CD4-positive, alpha-beta T cell treated with Interleukin-15 for 4 hours (primary cell): ENCODE results near the gene DCST2.
A peak's percentile ranks its signal among the peaks of the same experiment; 100 is the strongest.

Experiments
- DNase-seq: peaks from one replicate; pipeline ENCODE4 v3.0.0-alpha.2; 2020; ENCODE audit warnings: low spot score

Gene DCST2

GRCh38 chr1:155026588-155026987 is 7.0 kb downstream of the DCST2 start:
- no peak for DNase-seq

- no peak for DNase-seq
These were observed 7.4 kb downstream of the DCST2 start for GRCh38 chr1:155026154-155026553.

DNA sequence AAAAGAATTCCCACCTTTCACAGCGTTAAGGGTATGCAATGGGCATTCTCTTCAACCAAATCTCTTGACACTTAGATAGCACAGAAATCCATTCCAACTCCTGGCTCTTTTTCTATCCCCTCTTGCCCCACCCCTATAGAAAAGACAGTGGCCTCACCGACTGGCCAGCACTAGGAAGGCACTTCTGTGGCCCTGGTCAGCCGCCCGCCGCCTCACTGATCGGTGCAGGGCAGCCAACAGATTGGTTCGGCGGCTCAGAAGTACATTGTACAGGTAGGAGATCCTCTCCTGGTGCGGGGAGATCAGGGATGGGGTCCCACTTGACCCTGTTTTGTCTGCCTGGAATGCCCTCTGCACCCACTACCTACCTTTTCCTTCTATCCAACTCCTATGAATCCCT is 9.3 kb downstream of the DCST2 start:
- DNase-seq = no peak

- DNase-seq = no peak
These were observed 10.0 kb downstream of the DCST2 start for GRCh38 chr1:155023627-155024026.

DNA sequence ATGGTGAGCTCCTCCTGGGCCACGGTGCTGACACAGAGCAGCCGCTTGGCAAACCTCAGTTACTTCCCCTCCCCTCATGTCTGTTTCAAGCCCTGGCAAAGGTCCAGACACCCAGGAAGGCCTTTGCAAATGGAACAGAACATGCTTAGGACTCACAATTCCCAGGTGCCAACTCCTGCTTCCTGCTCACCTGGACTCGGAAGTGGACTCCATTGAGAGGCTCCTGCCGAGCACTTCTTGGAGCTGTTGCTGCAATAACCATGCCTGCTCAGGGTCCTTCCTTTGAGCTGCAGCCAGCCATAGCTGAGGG is 10.7 kb downstream of the DCST2 start:
- DNase-seq = no peak

- no peak for DNase-seq
These were observed 11.2 kb downstream of the DCST2 start for GRCh38 chr1:155022136-155022926.

GRCh38 chr1:155019377-155020245 is 14.0 kb downstream of the DCST2 start:
- DNase-seq = no peak

DNA sequence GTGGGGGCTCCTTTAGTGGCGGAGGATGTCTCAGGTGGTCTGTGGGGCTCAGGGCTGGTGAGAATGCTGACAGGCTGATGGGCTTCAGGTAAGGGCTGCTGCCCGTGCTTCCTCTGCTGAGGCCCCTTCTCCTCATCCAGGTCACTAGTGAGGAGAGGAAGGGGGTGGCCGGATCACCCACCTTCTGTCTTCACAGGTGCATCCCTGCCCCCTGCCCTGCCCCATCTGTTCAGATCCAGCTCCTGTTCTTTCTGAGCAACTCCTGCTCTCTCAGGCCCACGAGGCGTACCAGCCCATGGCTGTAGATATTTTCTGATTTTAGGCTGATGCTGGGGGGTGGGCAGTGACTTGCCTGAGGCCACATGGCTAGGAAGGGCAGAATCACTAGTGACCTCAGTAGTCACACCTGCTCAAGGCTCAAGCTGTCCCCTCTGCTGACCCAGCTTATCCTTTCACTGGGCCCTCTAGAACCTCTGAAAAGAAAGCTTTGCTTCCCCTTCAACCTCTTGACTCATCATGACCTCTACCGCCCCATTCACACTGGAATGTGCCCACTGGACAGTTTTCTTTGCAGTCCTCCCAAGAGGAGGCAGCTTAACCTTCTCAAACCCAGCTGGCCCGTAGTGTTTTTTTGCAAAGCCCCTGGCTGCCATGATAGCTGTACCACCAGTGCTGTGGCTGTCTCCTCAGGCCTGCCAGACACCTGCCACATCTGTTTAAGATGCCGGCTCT is 14.8 kb downstream of the DCST2 start:
- no peak for DNase-seq

DNA sequence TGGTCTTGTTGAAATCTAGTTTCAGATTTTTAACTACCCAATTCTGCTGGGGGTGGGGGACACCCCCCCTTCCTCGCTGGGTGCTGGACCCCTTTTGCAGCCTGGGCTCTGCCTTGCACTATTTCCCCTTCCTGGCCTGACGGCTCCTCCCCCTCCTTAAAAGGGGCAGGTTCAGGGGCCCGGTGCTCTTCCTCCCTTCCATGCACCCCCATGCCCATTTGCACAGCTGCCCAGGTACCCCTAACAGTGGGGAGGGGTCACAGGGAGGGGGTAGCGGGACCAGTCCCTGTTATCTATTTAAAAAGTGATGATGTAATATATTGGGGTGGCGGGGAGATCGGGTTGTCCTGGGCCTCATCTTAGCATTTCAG is 15.7 kb downstream of the DCST2 start:
- no peak for DNase-seq

GRCh38 chr1:155017041-155017945 is 16.3 kb downstream of the DCST2 start:
- peak; percentile 91 for DNase-seq

- DNase-seq = no peak
These were observed 17.2 kb downstream of the DCST2 start for GRCh38 chr1:155016231-155016831.

DNA sequence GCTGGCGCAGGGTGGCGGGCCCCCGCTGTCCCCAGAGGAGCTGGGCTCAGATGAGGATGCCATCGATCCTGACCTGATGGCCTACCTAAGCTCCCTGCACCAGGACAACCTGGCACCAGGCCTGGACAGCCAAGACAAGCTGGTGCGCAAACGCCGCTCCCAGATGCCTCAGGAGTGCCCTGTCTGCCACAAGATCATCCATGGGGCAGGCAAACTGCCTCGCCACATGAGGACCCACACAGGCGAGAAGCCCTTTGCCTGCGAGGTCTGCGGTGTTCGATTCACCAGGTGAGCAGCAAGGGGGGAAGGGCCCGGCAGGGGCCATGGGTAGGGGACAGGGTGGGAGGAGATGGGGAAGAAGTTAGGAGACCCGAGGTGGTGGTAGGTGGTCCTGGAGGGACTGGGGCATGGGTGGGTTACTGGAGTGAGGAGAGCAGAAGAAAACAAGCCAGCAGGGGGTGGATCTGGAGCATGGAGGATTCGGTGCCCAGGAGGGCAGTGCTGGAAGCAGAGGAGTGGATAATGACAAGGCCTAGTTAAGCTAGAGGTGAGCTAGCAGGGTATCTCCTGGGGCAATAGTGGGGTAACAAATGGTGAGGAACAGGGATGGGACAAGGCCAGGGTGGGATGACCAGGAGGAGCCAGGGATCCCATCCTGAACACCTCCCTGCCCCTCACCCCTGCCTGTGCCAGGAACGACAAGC is 17.9 kb downstream of the DCST2 start:
- no peak for DNase-seq

- DNase-seq = no peak
These were observed 18.7 kb downstream of the DCST2 start for GRCh38 chr1:155014709-155015508.

DNA sequence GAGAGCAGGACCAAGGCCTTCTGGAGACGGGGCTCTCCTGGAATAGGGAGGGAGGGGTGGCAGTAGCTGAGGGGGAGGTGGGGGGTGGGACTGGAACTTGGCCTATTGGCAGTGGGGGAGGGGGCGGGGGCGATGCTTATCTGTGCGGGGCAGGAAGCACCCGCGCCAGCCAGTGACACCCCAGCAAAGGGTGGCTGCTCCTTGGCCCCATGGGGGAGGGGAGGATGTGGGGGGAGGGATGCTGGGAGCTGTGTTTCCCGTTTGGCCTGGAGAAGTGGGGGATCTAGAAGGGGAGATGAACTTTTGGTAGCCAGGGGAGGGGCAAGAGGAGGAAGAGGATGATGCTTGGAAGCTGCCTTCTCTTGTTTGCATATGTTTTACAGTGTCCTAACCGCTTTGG is 19.9 kb downstream of the DCST2 start:
- DNase-seq = no peak

DNA sequence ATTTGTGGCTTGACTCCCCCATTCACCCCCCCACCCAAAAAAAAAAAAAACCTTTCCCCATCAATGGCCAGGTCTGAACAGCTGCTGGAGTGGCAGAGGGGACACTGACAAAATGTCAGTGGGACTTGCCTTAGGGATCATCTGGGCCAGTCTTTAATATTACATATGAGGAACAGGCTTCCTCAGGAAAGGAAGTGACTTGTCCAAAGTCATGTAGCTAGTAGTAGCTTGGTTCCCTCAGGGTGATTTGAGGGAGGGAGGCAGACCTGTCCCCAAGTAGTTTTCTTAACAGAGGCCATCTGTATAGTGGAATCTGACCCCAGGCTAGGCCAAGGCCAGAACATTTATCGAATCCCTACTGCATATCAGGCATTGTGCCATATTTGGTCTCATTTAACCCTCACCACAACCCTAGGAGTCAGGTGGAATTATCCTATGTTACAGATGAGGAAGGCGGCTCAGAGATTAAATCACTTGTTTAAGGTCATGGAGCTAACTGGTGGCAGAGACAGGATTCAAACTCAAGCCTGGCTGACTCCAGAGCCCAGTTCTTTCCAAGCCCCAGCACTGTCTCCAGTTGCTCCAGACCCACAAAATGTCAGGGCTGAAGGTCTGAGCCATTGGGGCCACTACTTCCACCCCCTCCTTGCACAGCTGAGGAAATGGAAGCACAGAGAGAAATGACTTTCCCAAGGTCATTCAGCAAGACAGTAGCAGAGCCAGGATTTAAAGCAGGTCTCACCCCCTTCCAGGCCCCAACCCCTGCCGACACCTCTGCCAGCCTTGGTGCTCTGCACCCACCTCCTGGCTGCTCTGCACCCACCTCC is 20.6 kb downstream of the DCST2 start:
- DNase-seq = no peak

GRCh38 chr1:155012026-155012546 is 21.5 kb downstream of the DCST2 start:
- no peak for DNase-seq

DNA sequence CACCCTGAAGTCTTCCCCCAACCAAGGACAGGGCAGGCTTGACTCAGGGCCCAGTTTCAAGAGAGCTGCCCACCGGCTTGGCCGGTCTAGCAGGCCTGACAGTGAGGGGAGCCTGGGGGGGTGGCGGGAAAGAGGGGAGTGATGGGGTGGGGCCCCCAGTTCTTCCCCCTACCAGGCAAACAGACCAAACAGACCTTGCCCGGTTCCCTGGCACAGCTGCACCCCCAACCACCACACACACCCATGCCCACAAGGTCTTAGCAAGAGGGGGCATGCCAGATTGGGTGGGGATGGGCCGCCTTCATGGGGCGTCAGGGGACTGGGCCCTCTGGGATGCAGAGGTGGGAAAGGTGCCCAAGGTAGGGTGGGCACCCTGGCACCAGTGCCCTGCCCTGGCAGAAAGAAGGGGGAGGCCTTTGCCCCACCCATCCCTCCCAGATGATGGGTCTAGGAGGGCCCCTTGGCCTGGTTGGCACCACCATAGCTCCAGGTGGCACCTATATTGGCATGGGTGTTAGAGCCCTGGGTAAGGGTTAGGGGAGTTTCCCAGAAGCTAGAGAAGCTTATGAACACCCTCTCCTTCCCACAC is 22.1 kb downstream of the DCST2 start:
- no peak for DNase-seq

DNA sequence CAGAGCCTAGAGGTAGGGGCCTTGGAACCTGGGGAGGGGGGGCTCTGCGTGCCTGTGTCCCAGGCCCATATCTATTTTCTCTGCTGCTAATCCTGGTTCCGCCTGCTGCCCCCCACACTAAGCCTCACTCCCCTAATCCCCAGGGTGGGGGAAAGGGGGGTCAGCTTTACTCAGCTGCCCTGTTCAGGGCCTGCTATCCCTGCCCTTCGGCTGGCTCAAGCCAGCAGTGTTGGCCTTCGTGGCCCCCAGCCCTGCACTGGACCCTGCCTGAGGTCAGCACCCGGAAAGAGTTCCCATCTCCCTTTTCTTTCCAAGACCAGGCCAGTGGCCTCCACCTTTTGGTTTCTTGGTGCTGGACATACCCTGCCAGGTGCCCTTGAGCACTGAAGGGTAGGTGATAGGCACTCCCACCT is 22.6 kb downstream of the DCST2 start:
- no peak for DNase-seq
